ENCODE results near the gene COL27A1.

GRCh38 chr9:114258866-114259797, 103.8 kb downstream of the COL27A1 start:
- no peak for TF ChIP-seq POLR2A (IDR thresholded peaks at IDR 0.05; ENCODE audit: extremely low read depth, insufficient read length)
- TF ChIP-seq, protein P1, sequence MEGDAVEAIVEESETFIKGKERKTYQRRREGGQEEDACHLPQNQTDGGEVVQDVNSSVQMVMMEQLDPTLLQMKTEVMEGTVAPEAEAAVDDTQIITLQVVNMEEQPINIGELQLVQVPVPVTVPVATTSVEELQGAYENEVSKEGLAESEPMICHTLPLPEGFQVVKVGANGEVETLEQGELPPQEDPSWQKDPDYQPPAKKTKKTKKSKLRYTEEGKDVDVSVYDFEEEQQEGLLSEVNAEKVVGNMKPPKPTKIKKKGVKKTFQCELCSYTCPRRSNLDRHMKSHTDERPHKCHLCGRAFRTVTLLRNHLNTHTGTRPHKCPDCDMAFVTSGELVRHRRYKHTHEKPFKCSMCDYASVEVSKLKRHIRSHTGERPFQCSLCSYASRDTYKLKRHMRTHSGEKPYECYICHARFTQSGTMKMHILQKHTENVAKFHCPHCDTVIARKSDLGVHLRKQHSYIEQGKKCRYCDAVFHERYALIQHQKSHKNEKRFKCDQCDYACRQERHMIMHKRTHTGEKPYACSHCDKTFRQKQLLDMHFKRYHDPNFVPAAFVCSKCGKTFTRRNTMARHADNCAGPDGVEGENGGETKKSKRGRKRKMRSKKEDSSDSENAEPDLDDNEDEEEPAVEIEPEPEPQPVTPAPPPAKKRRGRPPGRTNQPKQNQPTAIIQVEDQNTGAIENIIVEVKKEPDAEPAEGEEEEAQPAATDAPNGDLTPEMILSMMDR (IDR thresholded peaks at IDR 0.05; ENCODE audit: low read depth, low read length): no peak

Data from NB4 (cell line).